K562 (cell line): ENCODE measurements around the gene ODAD2. TPM values are rescaled to one million over a fixed set of nuclear protein-coding genes. Genes with fewer than 3 reads are reported as not detected.

Experiments
- ATAC-seq: fragments of 200-7000 bp; cut with Tn5 transposase; 3 replicates; pipeline ENCODE4 v1.9.1; 2020; ENCODE audit warnings: moderate library complexity
- BruUV-seq: library from RNA; stranded (reverse); fragments of 400-500 nt; replicated peaks from 2 replicates; lab custom pipeline; 2021; lab: Mats Ljungman, UMichigan
- CTCF ChIA-PET: fragments of 300-600 bp; formaldehyde crosslinking; extraction: SDS; loops from one replicate; lab custom pipeline; 2021; ENCODE audit warnings: low intra/inter-chr PET ratio; lab: Yijun Ruan, JAX
- POLR2A ChIA-PET: fragments of 300-600, 350-650 bp; sonication (Branson Sonifier 250); formaldehyde crosslinking; extraction: SDS; loops from one replicate; lab custom pipeline; 2021; ENCODE audit warnings: antibody characterized with exemption, inconsistent platforms; lab: Yijun Ruan, JAX
- DNase-seq, 4 experiments: peaks; one replicate each; pipeline versions ENCODE4 v3.0.0 to v3.0.0-alpha.2; 2011 to 2018; ENCODE audit warnings: low spot score in 3 of 4, mixed read lengths in 3 of 4; ENCODE audit errors: extremely low read depth in 1 of 4
- FAIRE-seq: peaks from 2 replicates; lab custom pipeline; 2011; peaks lifted over from hg19 to GRCh38; lab: Jason Lieb, UNC
- H2AFZ ChIP-seq: 2 replicates; pipeline ENCODE4 v1.6.0; 2011; ENCODE audit warnings: low read depth, low read length, control low read depth, inconsistent platforms
- H3K27ac ChIP-seq: fragments of 200-600 bp; 3 replicates; pipeline ENCODE4 v1.8.0; 2011; ENCODE audit warnings: low read depth, mild to moderate bottlenecking, control low read depth, inconsistent platforms, low read length, moderate library complexity, mixed read lengths; ENCODE audit errors: extremely low read depth
- H3K27me3 ChIP-seq, 2 experiments: fragments of 300-600 bp in 1 of 2; 2 replicates in 1 of 2; 3 replicates in 1 of 2; pipeline versions ENCODE4 v1.6.0 to v1.8.0; 2011; ENCODE audit warnings: inconsistent platforms in 2 of 2, low read length in 2 of 2, mild to moderate bottlenecking in 1 of 2, mixed read lengths in 1 of 2, moderate library complexity in 1 of 2; ENCODE audit not compliant: control insufficient read depth in 2 of 2, insufficient read depth in 2 of 2
- H3K36me3 ChIP-seq: fragments of 300-600 bp; 3 replicates; pipeline ENCODE4 v1.8.0; 2011; ENCODE audit warnings: mild to moderate bottlenecking, low read length, inconsistent platforms; ENCODE audit not compliant: control insufficient read depth, insufficient read depth
- H3K4me1 ChIP-seq, 2 experiments: fragments of 200-600 bp in 1 of 2; replicated peaks in 1 of 2; 2 replicates in 1 of 2; 3 replicates in 1 of 2; pipeline versions ENCODE4 v1.5.1 to v1.8.0; 2011; ENCODE audit warnings: inconsistent platforms in 2 of 2, low read length in 2 of 2, mild to moderate bottlenecking in 1 of 2, mixed read lengths in 1 of 2, moderate library complexity in 1 of 2; ENCODE audit not compliant: control insufficient read depth in 2 of 2, insufficient read depth in 2 of 2
- H3K4me2 ChIP-seq: 2 replicates; pipeline ENCODE4 v1.6.1; 2011; ENCODE audit warnings: low read length, control low read depth, inconsistent platforms, mixed read lengths; ENCODE audit not compliant: insufficient read depth
- H3K4me3 ChIP-seq: fragments of 200-600 bp; sonication (generic), shearing (Covaris generic); 2 replicates; pipeline ENCODE4 v1.5.1; 2016; ENCODE audit warnings: control low read depth, inconsistent platforms
- H3K79me2 ChIP-seq: fragments of 200-600 bp; 3 replicates; pipeline ENCODE4 v1.8.0; 2011; ENCODE audit warnings: low read length, inconsistent platforms; ENCODE audit not compliant: control insufficient read depth, insufficient read depth
- H3K9ac ChIP-seq, 2 experiments: 2 replicates each; pipeline versions ENCODE4 v1.6.0 to v1.6.1; 2011; ENCODE audit warnings: low read depth in 2 of 2, low read length in 2 of 2, control low read depth in 1 of 2, inconsistent platforms in 1 of 2, mild to moderate bottlenecking in 1 of 2, mixed read lengths in 1 of 2; ENCODE audit not compliant: insufficient read depth in 1 of 2
- H3K9me1 ChIP-seq: one replicate; pipeline ENCODE4 v1.6.0; 2011; ENCODE audit warnings: inconsistent platforms, mild to moderate bottlenecking, low read length, moderate library complexity; ENCODE audit not compliant: control insufficient read depth, insufficient read depth
- H3K9me3 ChIP-seq: replicated peaks from 2 replicates; pipeline ENCODE4 v1.5.1; 2011; ENCODE audit warnings: low read depth, low read length, inconsistent platforms; ENCODE audit not compliant: control insufficient read depth, insufficient read depth
- H4K20me1 ChIP-seq: replicated peaks from 2 replicates; pipeline ENCODE4 v1.6.1; 2011; ENCODE audit warnings: low read length, inconsistent platforms, mixed read lengths; ENCODE audit not compliant: control insufficient read depth, insufficient read depth
- ERF ChIP-seq: fragments of 450-650 bp; formaldehyde crosslinking; IDR thresholded peaks from 2 replicates; pipeline ENCODE4 v1.4.0; 2020; ENCODE audit warnings: mild to moderate bottlenecking, mixed read lengths
- ETS2 ChIP-seq: IDR thresholded peaks from 2 replicates; pipeline ENCODE4 v1.6.1; 2016; ENCODE audit warnings: borderline replicate concordance, missing genetic modification characterization, mild to moderate bottlenecking, moderate library complexity, missing compliant biosample characterization; ENCODE audit not compliant: poor library complexity, severe bottlenecking
- ETV6 ChIP-seq, 3 experiments: fragments of 150-350 bp in 1 of 3; sonication (generic) in 1 of 3; formaldehyde crosslinking in 1 of 3; IDR thresholded peaks; 2 replicates each; pipeline versions ENCODE4 v1.6.1 to v1.8.0; 2014 to 2022; ENCODE audit warnings: borderline replicate concordance in 2 of 3, low read depth in 2 of 3, antibody characterized with exemption in 1 of 3, low read length in 1 of 3, mild to moderate bottlenecking in 1 of 3, missing genetic modification reagents in 1 of 3
- FIP1L1 ChIP-seq: fragments of 200-400 bp; formaldehyde crosslinking; IDR thresholded peaks from 2 replicates; pipeline ENCODE4 v1.6.1; 2018; ENCODE audit warnings: mild to moderate bottlenecking, low read depth, low read length; ENCODE audit not compliant: poor library complexity, severe bottlenecking
- HNRNPL ChIP-seq: fragments of 200-400 bp; formaldehyde crosslinking; IDR thresholded peaks from 2 replicates; pipeline ENCODE4 v1.6.1; 2017; ENCODE audit warnings: low read depth, mild to moderate bottlenecking, low read length
- KDM1A ChIP-seq, 2 experiments: fragments of 450-650 bp; IDR thresholded peaks; 2 replicates each; pipeline ENCODE4 v1.6.1; 2016; ENCODE audit warnings: mild to moderate bottlenecking in 2 of 2
- KLF16 ChIP-seq: IDR thresholded peaks from 2 replicates; pipeline ENCODE4 v1.6.1; 2016; ENCODE audit warnings: antibody characterized with exemption
- PHF21A ChIP-seq: fragments of 450-650 bp; IDR thresholded peaks from 2 replicates; pipeline ENCODE4 v1.6.1; 2017; ENCODE audit warnings: low read depth, borderline replicate concordance
- POLR2G ChIP-seq: fragments of 200-400 bp; formaldehyde crosslinking; IDR thresholded peaks from 2 replicates; pipeline ENCODE4 v1.6.1; 2017; ENCODE audit warnings: low read depth, mild to moderate bottlenecking, antibody characterized with exemption, low read length, moderate library complexity
- SP1 ChIP-seq: sonication (generic); formaldehyde crosslinking; IDR thresholded peaks from 2 replicates; pipeline ENCODE4 v1.8.1; 2022; ENCODE audit warnings: mild to moderate bottlenecking, missing genetic modification reagents
- THRAP3 ChIP-seq: fragments of 450-650 bp; IDR thresholded peaks from 2 replicates; pipeline ENCODE4 v1.6.1; 2016; ENCODE audit warnings: mild to moderate bottlenecking, inconsistent platforms, borderline replicate concordance
- ZNF41 ChIP-seq: fragments of 250-450 bp; sonication (Bioruptor Pico); conservative IDR thresholded peaks from 2 replicates; pipeline ENCODE4 v1.4.0; 2020; ENCODE audit warnings: mild to moderate bottlenecking
- WGBS: fragments of 100-300 bp; shearing (Covaris generic); methylation state at CpG from one replicate; pipeline ENCODE4 v1.1.6; 2016; ENCODE audit warnings: low coverage, mixed read lengths; ENCODE audit not compliant: insufficient coverage; ENCODE audit errors: missing lambda C conversion rate; 5-methylcytosine and 5-hydroxymethylcytosine counted together
- in situ Hi-C: fragments of 300-500 bp; cut with MboI; formaldehyde crosslinking; loops from 4 replicates; pipeline ENCODE4 v1.15.0; 2018; ENCODE audit warnings: inconsistent platforms, mixed read lengths
- intact Hi-C: fragments of 100-400 bp; cut with micrococcal nuclease; formaldehyde crosslinking; loops from 2 replicates; pipeline ENCODE4 v1.14.2; 2022
- polyA plus RNA-seq, 8 experiments: library from polyadenylated mRNA; depleted of rRNA in 4 of 8; stranded (reverse) in 5 of 8; unstranded in 3 of 8; fragments of >200 nt; fragmentation: Nextera tagmentation in 2 of 8; fragmentation: Illumina TruSeq in 1 of 8; extraction: Ambion mirVana in 2 of 8; extraction: Trizol in 1 of 8; gene quantifications; 2 replicates each; pipeline versions ENCODE4 v1.2.1 to v1.2.3, GENCODE V29; 2011 to 2014; ENCODE audit warnings: inconsistent platforms in 1 of 8, missing spikeins in 1 of 8
- total RNA-seq, 7 experiments: library from RNA; depleted of rRNA in 6 of 7; stranded (reverse); fragments of >200 nt in 6 of 7; fragmentation: Illumina TruSeq in 2 of 7; extraction: Trizol in 2 of 7; gene quantifications; 2 replicates each; pipeline versions ENCODE4 v1.2.1 to v1.2.3, GENCODE V29; 2011 to 2021; ENCODE audit warnings: low replicate concordance in 1 of 7
- TF ChIP-seq, protein P1 (sequence below): sonication (generic); formaldehyde crosslinking; IDR thresholded peaks from 2 replicates; pipeline ENCODE4 v1.8.1; 2023; ENCODE audit warnings: mild to moderate bottlenecking, missing genetic modification reagents, moderate library complexity
- TF ChIP-seq, protein P2 (sequence below): fragments of 450-650 bp; formaldehyde crosslinking; IDR thresholded peaks from 2 replicates; pipeline ENCODE4 v1.4.0; 2022; ENCODE audit warnings: missing genetic modification characterization
- TF ChIP-seq, protein P3 (sequence below): fragments of 250-450 bp; sonication (Bioruptor Pico); IDR thresholded peaks from 2 replicates; pipeline ENCODE4 v1.8.0; 2022; ENCODE audit warnings: moderate library complexity, mild to moderate bottlenecking, inconsistent platforms
- TF ChIP-seq, protein P4 (sequence below): IDR thresholded peaks from 2 replicates; pipeline ENCODE4 v1.6.1; 2011; ENCODE audit not compliant: insufficient read length; ENCODE audit errors: extremely low read depth
- TF ChIP-seq, protein P5 (sequence below): sonication (generic); formaldehyde crosslinking; IDR thresholded peaks from 2 replicates; pipeline ENCODE4 v1.8.0; 2022; ENCODE audit warnings: mild to moderate bottlenecking, missing genetic modification reagents

The ODAD2 gene
- total and polyA plus RNA-seq, 9 of the 15 experiments (the other 6 are each of a cell fraction or from before 2014, with no cell fraction given) = not detected

DNA sequence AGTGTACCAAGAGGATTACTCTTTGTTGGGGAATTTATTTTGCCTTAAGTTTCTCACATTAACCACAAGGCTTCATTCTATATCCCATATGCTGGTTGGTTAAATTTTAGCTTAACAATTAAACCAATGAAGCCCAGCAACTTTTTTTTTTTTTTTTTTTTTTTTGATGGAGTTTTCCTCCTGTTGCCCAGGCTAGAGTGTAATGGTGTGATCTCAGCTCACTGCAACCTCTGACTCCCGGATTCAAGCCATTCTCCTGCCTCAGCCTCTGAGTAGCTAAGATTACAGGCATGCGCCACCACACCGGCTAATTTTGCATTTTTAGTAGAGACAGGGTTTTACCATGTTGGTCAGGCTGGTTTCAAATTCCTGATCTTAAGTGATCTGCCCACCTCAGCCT is 178.2 kb downstream of the ODAD2 start:
- no peak overlapping the region for H3K4me2 ChIP-seq
- H4K20me1 ChIP-seq = no peaks in the 10 kb centered on the region
- H3K4me1 ChIP-seq = no peaks in the 10 kb centered on the region
- no peak for ATAC-seq
- H3K36me3 ChIP-seq = no peaks in the 10 kb centered on the region
- in situ Hi-C loops = no loop called here
- TF ChIP-seq, protein P1, sequence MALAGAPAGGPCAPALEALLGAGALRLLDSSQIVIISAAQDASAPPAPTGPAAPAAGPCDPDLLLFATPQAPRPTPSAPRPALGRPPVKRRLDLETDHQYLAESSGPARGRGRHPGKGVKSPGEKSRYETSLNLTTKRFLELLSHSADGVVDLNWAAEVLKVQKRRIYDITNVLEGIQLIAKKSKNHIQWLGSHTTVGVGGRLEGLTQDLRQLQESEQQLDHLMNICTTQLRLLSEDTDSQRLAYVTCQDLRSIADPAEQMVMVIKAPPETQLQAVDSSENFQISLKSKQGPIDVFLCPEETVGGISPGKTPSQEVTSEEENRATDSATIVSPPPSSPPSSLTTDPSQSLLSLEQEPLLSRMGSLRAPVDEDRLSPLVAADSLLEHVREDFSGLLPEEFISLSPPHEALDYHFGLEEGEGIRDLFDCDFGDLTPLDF (CRISPR knock-in tag) = no peak
- TF ChIP-seq, protein P2, sequence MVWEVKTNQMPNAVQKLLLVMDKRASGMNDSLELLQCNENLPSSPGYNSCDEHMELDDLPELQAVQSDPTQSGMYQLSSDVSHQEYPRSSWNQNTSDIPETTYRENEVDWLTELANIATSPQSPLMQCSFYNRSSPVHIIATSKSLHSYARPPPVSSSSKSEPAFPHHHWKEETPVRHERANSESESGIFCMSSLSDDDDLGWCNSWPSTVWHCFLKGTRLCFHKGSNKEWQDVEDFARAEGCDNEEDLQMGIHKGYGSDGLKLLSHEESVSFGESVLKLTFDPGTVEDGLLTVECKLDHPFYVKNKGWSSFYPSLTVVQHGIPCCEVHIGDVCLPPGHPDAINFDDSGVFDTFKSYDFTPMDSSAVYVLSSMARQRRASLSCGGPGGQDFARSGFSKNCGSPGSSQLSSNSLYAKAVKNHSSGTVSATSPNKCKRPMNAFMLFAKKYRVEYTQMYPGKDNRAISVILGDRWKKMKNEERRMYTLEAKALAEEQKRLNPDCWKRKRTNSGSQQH (CRISPR knock-in tag) = no peak
- TF ChIP-seq FIP1L1 (no peak), KLF16 (no peak), ETS2 (no peak), PHF21A (no peak), KDM1A (IDR thresholded peaks at IDR 0.05) (no peak), HNRNPL (no peak), SP1 (CRISPR knock-in tag) (no peak), ZNF41 (no peak), ERF (CRISPR knock-in tag) (no peak), POLR2G (no peak), ETV6 (IDR thresholded peaks at IDR 0.05; ENCODE audit: borderline replicate concordance in 1 of 2, low read depth in 2 of 2, low read length in 1 of 2) (no peak), ETV6 (CRISPR knock-in tag; IDR thresholded peaks at IDR 0.05; ENCODE audit: borderline replicate concordance) (no peak), THRAP3 (no peak)
- TF ChIP-seq, protein P3, sequence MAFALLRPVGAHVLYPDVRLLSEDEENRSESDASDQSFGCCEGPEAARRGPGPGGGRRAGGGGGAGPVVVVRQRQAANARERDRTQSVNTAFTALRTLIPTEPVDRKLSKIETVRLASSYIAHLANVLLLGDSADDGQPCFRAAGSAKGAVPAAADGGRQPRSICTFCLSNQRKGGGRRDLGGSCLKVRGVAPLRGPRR (CRISPR knock-in tag) = no peak
- TF ChIP-seq, protein P4, sequence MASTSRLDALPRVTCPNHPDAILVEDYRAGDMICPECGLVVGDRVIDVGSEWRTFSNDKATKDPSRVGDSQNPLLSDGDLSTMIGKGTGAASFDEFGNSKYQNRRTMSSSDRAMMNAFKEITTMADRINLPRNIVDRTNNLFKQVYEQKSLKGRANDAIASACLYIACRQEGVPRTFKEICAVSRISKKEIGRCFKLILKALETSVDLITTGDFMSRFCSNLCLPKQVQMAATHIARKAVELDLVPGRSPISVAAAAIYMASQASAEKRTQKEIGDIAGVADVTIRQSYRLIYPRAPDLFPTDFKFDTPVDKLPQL = no peak
- TF ChIP-seq, protein P5, sequence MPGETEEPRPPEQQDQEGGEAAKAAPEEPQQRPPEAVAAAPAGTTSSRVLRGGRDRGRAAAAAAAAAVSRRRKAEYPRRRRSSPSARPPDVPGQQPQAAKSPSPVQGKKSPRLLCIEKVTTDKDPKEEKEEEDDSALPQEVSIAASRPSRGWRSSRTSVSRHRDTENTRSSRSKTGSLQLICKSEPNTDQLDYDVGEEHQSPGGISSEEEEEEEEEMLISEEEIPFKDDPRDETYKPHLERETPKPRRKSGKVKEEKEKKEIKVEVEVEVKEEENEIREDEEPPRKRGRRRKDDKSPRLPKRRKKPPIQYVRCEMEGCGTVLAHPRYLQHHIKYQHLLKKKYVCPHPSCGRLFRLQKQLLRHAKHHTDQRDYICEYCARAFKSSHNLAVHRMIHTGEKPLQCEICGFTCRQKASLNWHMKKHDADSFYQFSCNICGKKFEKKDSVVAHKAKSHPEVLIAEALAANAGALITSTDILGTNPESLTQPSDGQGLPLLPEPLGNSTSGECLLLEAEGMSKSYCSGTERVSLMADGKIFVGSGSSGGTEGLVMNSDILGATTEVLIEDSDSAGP (CRISPR knock-in tag) = no peak
- TF ChIP-seq, all 486 proteins: peak for 0
- ChIA-PET CTCF (no interaction called here), POLR2A (no interaction called here)
- WGBS = 4% methylated on average over 3 of the region's 3 CpGs
- intact Hi-C loops = no loop called here
- H3K27me3 ChIP-seq = no peaks in the 10 kb centered on the region
- H2AFZ ChIP-seq = no peak overlapping the region
- no TSS peak for BruUV-seq
- FAIRE-seq = no peak
- no peak overlapping the region for H3K27ac ChIP-seq
- no peaks in the 10 kb centered on the region for H3K9me3 ChIP-seq
- no peaks in the 10 kb centered on the region for H3K9me1 ChIP-seq
- H3K79me2 ChIP-seq = no peaks in the 10 kb centered on the region
- no peak overlapping the region for H3K4me3 ChIP-seq
- DNase-seq = no peak
- H3K9ac ChIP-seq = no peak overlapping the region
